Psoas muscle (tissue), 8 donors: ENCODE measurements around the gene COMMD4. TPM values are rescaled to one million over a fixed set of nuclear protein-coding genes. Genes with fewer than 3 reads are reported as not detected.
"Not testable (repeated sequence)": the region's sequence is repeated elsewhere in the genome, so short reads cannot be mapped to it uniquely, and the experiment has no call there.

ENCODE experiments used
- ATAC-seq, 4 donors: fragments of 200-7000 bp; cut with Tn5 transposase; one replicate each; pipeline ENCODE4 v1.9.1; 2020; ENCODE audit warnings: moderate library complexity in 3 of 4, mild to moderate bottlenecking in 2 of 4
- DNase-seq, 2 donors: peaks; one replicate each; pipeline ENCODE4 v3.0.0-alpha.2; 2020
- H3K27ac ChIP-seq: fragments of 200-600 bp; one replicate; pipeline ENCODE4 v1.8.0; 2022
- H3K27me3 ChIP-seq, 3 donors: fragments of 200-600 bp in 1 of 3; one replicate each; pipeline versions ENCODE4 v1.6.1 to v1.8.0; 2013 to 2022; ENCODE audit warnings: low read length in 2 of 3, mild to moderate bottlenecking in 2 of 3, moderate library complexity in 1 of 3; ENCODE audit not compliant: insufficient read depth in 3 of 3
- H3K36me3 ChIP-seq, 2 donors: fragments of 200-600 bp in 1 of 2; one replicate each; pipeline versions ENCODE4 v1.6.1 to v1.8.0; 2013 to 2022; ENCODE audit warnings: low read depth in 1 of 2, mild to moderate bottlenecking in 1 of 2, moderate library complexity in 1 of 2; ENCODE audit not compliant: insufficient read depth in 1 of 2
- H3K4me1 ChIP-seq: fragments of 200-600 bp; one replicate; pipeline ENCODE4 v1.8.0; 2022
- H3K4me3 ChIP-seq: fragments of 200-600 bp; one replicate; pipeline ENCODE4 v1.8.0; 2022; ENCODE audit warnings: mild to moderate bottlenecking
- H3K9me3 ChIP-seq: fragments of 200-600 bp; one replicate; pipeline ENCODE4 v1.8.0; 2022
- CTCF ChIP-seq: fragments of 200-600 bp; IDR thresholded peaks from one replicate; pipeline ENCODE4 v1.8.0; 2022; ENCODE audit warnings: antibody characterized with exemption
- WGBS, 3 donors: extraction: QIAGEN DNeasy Blood & Tissue Kit; methylation state at CpG; one replicate each; pipeline versions ENCODE4 v1.1.6 to v1.1.7; 2013; 5-methylcytosine and 5-hydroxymethylcytosine counted together
- intact Hi-C, 2 donors: fragments of 100-400 bp; cut with DNase I; formaldehyde crosslinking; loops; one replicate each; pipeline versions ENCODE4 v1.11.0 to v1.14.2; 2022
- polyA plus RNA-seq, 3 donors: library from polyadenylated mRNA; stranded (reverse); fragments of 200-250 nt; gene quantifications; one replicate each; pipeline ENCODE4 v1.2.3, GENCODE V29; 2013
- total RNA-seq, 4 donors: library from RNA; stranded (reverse); fragmentation: NEBNext Ultra II Directional in 2 of 4; extraction: Animal tissue kit (Norgen Biotek cat#: 25700) in 2 of 4; gene quantifications; one replicate each; pipeline versions ENCODE4 v1.2.1 to v1.2.4, GENCODE V29; 2021 to 2023
- donor health status: healthy with polysubstance abuse.
- donor health status: DM: no; HTN: no; CAD: no; lungs with moderate emphysema.
- donor health status: Bipolar disorder and iron deficiency.
- donor health status: healthy.
- donor health status: DM: yes; HTN: yes; CAD: no.
- donor health status: DM: no; HTN: no; CAD: no.
- donor health status: DM: no; HTN: no; CAD: no.
- donor health status: DM: yes; HTN: yes; CAD: no.

Gene COMMD4
- total and polyA plus RNA-seq, 7 donors, result 20.1 to 30.6 (median 25.3) TPM

GRCh38 chr15:75346796-75347221 lies 10.9 kb downstream of the COMMD4 start, which contains the start of gene NEIL1:
NEIL1 (plus strand) TSS chr15:75347039; CDS start chr15:75348906, 1,867 bp downstream.
- intact Hi-C loops, result no loop called here
- peak in 2 of 4 donors; percentile 1 to 6 for ATAC-seq
- TF ChIP-seq CTCF, result no peak
- Histone ChIP-seq H3K4me3 (peak within 1 kb of the TSS; percentile 96), H3K4me1 (peaks cover 8% of the 10 kb centered on the region), H3K9me3 (no peaks in the 10 kb centered on the region), H3K36me3 (peaks cover 0 to 1% of the 10 kb centered on the region in 2 donors), H3K27me3 (no peaks in the 10 kb centered on the region), H3K27ac (peak within 1 kb of the TSS; percentile 74)
- WGBS, 3 donors, result 24 to 31% (median 28%) methylated on average over 20 of the region's 20 CpGs
- DNase-seq, result peak in 1 of 2 donors; percentile 48

- peak; percentile 70 to 88 (median 76) for ATAC-seq
- WGBS, 3 donors, result 1% methylated on average over 42 to 65 of the region's 65 CpGs
- Histone ChIP-seq H3K27me3 (no peaks in the 10 kb centered on the region), H3K4me3 (peak overlapping the region; percentile 96), H3K9me3 (no peaks in the 10 kb centered on the region), H3K27ac (peak overlapping the region; percentile 74), H3K4me1 (peaks cover 8% of the 10 kb centered on the region), H3K36me3 (no peaks in the 10 kb centered on the region)
- DNase-seq, result peak; percentile 65 to 86
- no peak for TF ChIP-seq CTCF
- intact Hi-C loops, result no loop called here
These were observed 11.6 kb downstream of the COMMD4 start for GRCh38 chr15:75347222-75348033.

DNA sequence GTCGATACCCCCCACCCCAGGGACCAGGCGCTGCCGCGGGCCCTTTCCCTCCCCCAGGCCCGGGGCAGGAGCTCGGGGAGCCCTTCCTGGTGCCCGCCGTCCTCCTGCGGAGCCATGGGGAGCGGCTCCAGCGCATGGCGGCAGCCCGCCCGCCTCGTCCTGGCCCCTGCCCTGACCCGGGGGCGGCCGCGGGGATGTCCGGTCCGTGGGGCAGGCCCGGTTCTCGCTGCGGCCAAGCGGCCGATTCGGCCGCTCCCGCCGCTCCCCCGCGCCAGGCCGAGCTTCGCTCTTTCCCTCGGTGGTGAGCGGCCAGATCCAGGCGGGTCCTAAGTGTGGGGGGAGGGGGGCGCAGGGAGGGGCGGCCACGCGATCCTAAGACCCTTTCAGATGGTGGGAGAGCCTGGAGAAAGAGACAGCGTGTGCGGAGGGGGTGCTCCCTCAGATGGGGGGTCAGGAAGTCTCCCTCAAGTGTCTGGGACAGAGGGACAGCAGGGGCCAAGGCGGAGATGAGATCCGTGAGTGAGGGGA lies 12.2 kb downstream of the COMMD4 start:
- 0 to 1% (median 1%) methylated on average over 29 to 45 of the region's 45 CpGs for WGBS, 3 donors
- H3K27ac ChIP-seq, result peak overlapping the region; percentile 74
- DNase-seq, result peak in 1 of 2 donors; percentile 64

DNA sequence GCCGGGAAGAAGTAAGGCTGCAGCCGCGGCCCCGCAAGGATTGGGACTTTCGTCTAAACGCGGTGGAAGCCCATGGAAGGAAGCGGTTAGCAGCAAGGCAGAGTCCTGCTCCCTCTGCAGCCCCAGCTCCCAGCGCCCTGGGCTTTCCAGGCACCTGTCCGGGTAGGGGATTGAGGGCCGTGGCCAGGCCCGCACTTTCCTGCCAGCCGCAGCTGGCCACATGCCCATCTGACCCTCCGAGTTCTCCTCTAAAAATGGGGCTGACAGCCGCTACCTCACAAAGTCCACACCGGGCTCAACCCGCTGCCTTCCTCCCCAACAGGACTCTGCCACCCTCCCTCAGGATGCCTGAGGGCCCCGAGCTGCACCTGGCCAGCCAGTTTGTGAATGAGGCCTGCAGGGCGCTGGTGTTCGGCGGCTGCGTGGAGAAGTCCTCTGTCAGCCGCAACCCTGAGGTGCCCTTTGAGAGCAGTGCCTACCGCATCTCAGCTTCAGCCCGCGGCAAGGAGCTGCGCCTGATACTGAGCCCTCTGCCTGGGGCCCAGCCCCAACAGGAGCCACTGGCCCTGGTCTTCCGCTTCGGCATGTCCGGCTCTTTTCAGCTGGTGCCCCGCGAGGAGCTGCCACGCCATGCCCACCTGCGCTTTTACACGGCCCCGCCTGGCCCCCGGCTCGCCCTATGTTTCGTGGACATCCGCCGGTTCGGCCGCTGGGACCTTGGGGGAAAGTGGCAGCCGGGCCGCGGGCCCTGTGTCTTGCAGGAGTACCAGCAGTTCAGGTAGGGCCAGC lies 12.9 kb downstream of the COMMD4 start:
- intact Hi-C loops, result no loop called here

More for the DNA sequence above, 12.2 kb downstream of the COMMD4 start:
- no peaks in the 10 kb centered on the region for H3K36me3 ChIP-seq
- peak overlapping the region; percentile 96 for H3K4me3 ChIP-seq
- H3K4me1 ChIP-seq, result peaks cover 8% of the 10 kb centered on the region
- H3K9me3 ChIP-seq, result no peaks in the 10 kb centered on the region
- intact Hi-C loops, result no loop called here
- peak; percentile 25 to 52 (median 42) for ATAC-seq
- H3K27me3 ChIP-seq, result no peaks in the 10 kb centered on the region
- no peak for TF ChIP-seq CTCF

GRCh38 chr15:75349351-75349669 lies 13.4 kb downstream of the COMMD4 start:
- H3K36me3 ChIP-seq, H3K4me1 ChIP-seq, H3K4me3 ChIP-seq, intact Hi-C loops, DNase-seq, H3K9me3 ChIP-seq, ATAC-seq, H3K27ac ChIP-seq, H3K27me3 ChIP-seq: not testable (repeated sequence)
- 74 to 82% (median 78%) methylated on average over 8 of the region's 8 CpGs for WGBS, 3 donors

More for the DNA sequence above, 12.9 kb downstream of the COMMD4 start:
- Histone ChIP-seq H3K9me3 (no peaks in the 10 kb centered on the region), H3K4me1 (peaks cover 8% of the 10 kb centered on the region), H3K27me3 (no peaks in the 10 kb centered on the region), H3K4me3 (peak overlapping the region; percentile 96), H3K36me3 (no peaks in the 10 kb centered on the region), H3K27ac (no peak overlapping the region)
- DNase-seq (peak in 1 of 2 donors; percentile 58), ATAC-seq (peak; percentile 9 to 33 (median 14))
- TF ChIP-seq CTCF, result no peak
- 33 to 36% (median 33%) methylated on average over 45 to 46 of the region's 46 CpGs for WGBS, 3 donors
